Liver (tissue), 3 donors: ENCODE data around the gene CLPSL2.

Source experiments
- EGR1 ChIP-seq, 2 donors: IDR thresholded peaks; 2 replicates each; pipeline ENCODE4 v1.6.1; 2016 to 2018; ENCODE audit warnings: antibody characterized with exemption in 2 of 2, low read depth in 2 of 2
- FOXA1 ChIP-seq: IDR thresholded peaks from 2 replicates; pipeline ENCODE4 v1.6.1; 2016; ENCODE audit warnings: antibody characterized with exemption
- FOXA2 ChIP-seq: IDR thresholded peaks from 2 replicates; pipeline ENCODE4 v1.6.1; 2016; ENCODE audit warnings: antibody characterized with exemption
- RAD21 ChIP-seq, 2 donors: IDR thresholded peaks; 2 replicates each; pipeline ENCODE4 v1.6.1; 2016; ENCODE audit warnings: antibody characterized with exemption in 2 of 2, mild to moderate bottlenecking in 2 of 2
- RXRA ChIP-seq, 2 donors: IDR thresholded peaks; 2 replicates each; pipeline ENCODE4 v1.6.1; 2017 to 2018; ENCODE audit warnings: antibody characterized with exemption in 2 of 2, mild to moderate bottlenecking in 1 of 2
- SP1 ChIP-seq: IDR thresholded peaks from 2 replicates; pipeline ENCODE4 v1.6.1; 2018; ENCODE audit warnings: antibody characterized with exemption, mild to moderate bottlenecking
- TAF1 ChIP-seq: conservative IDR thresholded peaks from 2 replicates; pipeline ENCODE4 v1.6.1; 2016; ENCODE audit warnings: antibody characterized with exemption, mild to moderate bottlenecking
- YY1 ChIP-seq: IDR thresholded peaks from 2 replicates; pipeline ENCODE4 v1.6.1; 2016; ENCODE audit warnings: antibody characterized with exemption, mild to moderate bottlenecking
- ZBTB33 ChIP-seq: IDR thresholded peaks from 2 replicates; pipeline ENCODE4 v1.6.1; 2016; ENCODE audit warnings: antibody characterized with exemption
- TF ChIP-seq, protein P1 (sequence below): fragments of 150-350 bp; IDR thresholded peaks from 2 replicates; pipeline ENCODE4 v1.5.1; 2017; ENCODE audit warnings: improper control_type of control experiment, low read depth, low read length; ENCODE audit not compliant: missing input control
- TF ChIP-seq, protein P2 (sequence below): IDR thresholded peaks from 2 replicates; pipeline ENCODE4 v1.6.1; 2016; ENCODE audit warnings: antibody characterized with exemption
- TF ChIP-seq, protein P3 (sequence below): IDR thresholded peaks from 2 replicates; pipeline ENCODE4 v1.6.1; 2016; ENCODE audit warnings: antibody characterized with exemption, mild to moderate bottlenecking
- donor health status: healthy.
- donor health status: healthy.

- TF ChIP-seq, protein P1, sequence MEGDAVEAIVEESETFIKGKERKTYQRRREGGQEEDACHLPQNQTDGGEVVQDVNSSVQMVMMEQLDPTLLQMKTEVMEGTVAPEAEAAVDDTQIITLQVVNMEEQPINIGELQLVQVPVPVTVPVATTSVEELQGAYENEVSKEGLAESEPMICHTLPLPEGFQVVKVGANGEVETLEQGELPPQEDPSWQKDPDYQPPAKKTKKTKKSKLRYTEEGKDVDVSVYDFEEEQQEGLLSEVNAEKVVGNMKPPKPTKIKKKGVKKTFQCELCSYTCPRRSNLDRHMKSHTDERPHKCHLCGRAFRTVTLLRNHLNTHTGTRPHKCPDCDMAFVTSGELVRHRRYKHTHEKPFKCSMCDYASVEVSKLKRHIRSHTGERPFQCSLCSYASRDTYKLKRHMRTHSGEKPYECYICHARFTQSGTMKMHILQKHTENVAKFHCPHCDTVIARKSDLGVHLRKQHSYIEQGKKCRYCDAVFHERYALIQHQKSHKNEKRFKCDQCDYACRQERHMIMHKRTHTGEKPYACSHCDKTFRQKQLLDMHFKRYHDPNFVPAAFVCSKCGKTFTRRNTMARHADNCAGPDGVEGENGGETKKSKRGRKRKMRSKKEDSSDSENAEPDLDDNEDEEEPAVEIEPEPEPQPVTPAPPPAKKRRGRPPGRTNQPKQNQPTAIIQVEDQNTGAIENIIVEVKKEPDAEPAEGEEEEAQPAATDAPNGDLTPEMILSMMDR: no peak
- TF ChIP-seq ZBTB33 (no peak), SP1 (no peak), TAF1 (no peak), EGR1 (IDR thresholded peaks at IDR 0.05; ENCODE audit: low read depth in 2 of 2) (no peak), FOXA2 (no peak), YY1 (no peak), FOXA1 (no peak), RAD21 (IDR thresholded peaks at IDR 0.05) (no peak), RXRA (IDR thresholded peaks at IDR 0.05) (no peak)
- TF ChIP-seq, protein P2, sequence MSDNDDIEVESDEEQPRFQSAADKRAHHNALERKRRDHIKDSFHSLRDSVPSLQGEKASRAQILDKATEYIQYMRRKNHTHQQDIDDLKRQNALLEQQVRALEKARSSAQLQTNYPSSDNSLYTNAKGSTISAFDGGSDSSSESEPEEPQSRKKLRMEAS: no peak
- TF ChIP-seq, protein P3, sequence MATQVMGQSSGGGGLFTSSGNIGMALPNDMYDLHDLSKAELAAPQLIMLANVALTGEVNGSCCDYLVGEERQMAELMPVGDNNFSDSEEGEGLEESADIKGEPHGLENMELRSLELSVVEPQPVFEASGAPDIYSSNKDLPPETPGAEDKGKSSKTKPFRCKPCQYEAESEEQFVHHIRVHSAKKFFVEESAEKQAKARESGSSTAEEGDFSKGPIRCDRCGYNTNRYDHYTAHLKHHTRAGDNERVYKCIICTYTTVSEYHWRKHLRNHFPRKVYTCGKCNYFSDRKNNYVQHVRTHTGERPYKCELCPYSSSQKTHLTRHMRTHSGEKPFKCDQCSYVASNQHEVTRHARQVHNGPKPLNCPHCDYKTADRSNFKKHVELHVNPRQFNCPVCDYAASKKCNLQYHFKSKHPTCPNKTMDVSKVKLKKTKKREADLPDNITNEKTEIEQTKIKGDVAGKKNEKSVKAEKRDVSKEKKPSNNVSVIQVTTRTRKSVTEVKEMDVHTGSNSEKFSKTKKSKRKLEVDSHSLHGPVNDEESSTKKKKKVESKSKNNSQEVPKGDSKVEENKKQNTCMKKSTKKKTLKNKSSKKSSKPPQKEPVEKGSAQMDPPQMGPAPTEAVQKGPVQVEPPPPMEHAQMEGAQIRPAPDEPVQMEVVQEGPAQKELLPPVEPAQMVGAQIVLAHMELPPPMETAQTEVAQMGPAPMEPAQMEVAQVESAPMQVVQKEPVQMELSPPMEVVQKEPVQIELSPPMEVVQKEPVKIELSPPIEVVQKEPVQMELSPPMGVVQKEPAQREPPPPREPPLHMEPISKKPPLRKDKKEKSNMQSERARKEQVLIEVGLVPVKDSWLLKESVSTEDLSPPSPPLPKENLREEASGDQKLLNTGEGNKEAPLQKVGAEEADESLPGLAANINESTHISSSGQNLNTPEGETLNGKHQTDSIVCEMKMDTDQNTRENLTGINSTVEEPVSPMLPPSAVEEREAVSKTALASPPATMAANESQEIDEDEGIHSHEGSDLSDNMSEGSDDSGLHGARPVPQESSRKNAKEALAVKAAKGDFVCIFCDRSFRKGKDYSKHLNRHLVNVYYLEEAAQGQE: no peak
Observed at GRCh38 chr6:35742842-35743241, 33.6 kb upstream of the CLPSL2 start.
